Measurements from ENCODE around the gene SLC9C1. TPM values are rescaled to one million over a fixed set of nuclear protein-coding genes. Genes with fewer than 3 reads are reported as not detected.

The SLC9C1 gene
- polyA plus RNA-seq, 1 donor from 2014 or later = not detected

DNA sequence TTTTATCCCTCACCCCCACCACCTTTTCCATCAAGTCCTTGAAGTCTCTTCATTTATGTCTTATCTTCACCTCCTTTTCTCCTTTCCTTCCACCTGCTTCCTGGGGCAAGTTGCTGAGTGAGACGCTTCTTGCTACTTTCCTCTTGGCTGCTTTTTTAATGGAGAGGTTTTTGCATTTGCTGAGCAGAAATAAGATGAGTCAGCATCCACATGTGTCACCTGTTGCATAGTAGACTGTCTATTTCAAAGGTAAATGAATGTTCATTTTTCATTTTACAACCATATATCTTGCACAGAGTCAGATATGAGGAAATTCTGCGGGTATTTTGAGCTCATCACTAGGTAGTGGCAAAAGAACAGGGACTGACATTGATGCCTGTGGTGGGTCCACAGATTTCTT, 189.2 kb downstream of the SLC9C1 start:
- Mint-ChIP-seq H3K4me1 (no peaks in the 10 kb centered on the region), H3K9me3 (no peaks in the 10 kb centered on the region), H3K4me3 (no peak overlapping the region), H3K27ac (no peak overlapping the region), H3K36me3 (no peaks in the 10 kb centered on the region), H3K27me3 (peaks cover 1% of the 10 kb centered on the region)

DNA sequence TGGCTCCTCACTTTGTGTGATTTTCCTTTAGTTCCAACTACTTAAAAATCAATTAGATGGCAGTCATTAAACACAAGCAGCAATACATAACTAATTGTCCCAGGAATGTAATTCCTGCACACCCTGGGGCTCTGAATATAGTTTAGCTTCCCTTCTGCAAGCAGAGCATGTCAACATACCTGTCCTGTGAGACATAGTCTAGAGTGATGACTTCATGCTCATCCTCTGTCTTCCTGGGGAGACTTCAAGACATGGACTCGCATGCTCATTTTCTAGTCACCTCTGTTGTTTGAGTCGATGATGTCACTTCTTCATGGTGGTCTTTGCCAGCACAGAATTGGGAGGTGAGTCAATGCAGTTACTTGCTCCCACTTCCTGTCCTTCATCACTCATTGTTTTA, 192.1 kb downstream of the SLC9C1 start:
- Mint-ChIP-seq H3K4me1 (no peaks in the 10 kb centered on the region), H3K36me3 (no peaks in the 10 kb centered on the region), H3K9me3 (no peaks in the 10 kb centered on the region), H3K4me3 (no peak overlapping the region), H3K27ac (no peak overlapping the region), H3K27me3 (no peaks in the 10 kb centered on the region)

DNA sequence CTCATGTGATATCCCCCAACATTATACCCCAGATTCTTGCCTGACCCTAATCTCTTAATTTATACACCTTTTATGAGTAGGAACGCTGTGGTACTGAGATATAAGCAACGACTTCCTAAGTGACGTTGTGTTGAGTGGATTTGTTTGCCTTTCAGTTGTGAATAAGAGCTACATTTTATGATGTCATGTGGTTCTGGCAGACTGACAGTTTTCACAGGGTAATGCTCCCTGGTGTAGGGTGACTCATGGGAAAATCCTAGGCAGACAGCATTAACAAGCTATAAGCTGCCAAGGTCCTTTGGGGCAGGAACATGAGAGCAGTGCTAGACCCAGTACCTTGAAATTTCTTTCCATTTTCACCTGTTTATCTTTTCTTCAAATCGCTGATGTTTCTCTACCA, 196.6 kb downstream of the SLC9C1 start:
- Mint-ChIP-seq H3K4me1 (peaks cover 9 to 12% (median 10%) of the 10 kb centered on the region in 3 donors), H3K36me3 (no peaks in the 10 kb centered on the region), H3K9me3 (no peaks in the 10 kb centered on the region), H3K4me3 (no peak overlapping the region), H3K27ac (no peak overlapping the region), H3K27me3 (no peaks in the 10 kb centered on the region)

DNA sequence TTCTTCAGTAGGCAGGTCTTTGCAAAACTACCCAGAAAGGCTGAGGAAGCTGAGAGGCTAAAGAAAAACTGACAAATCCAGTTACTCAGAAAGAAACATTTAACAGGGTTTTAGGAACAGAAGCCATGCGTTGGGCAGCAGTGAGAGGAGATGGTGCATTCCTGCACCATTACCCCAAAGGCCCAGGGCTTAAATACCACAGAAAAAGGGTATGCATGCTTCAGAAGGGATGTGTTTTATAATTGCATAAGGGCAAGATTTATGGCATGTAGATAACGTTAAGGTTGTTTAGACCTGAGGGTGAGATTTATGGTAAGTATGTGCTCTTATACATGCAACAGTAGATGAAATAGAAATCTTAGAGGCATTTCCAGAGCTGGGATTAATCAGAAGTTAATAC, 197.8 kb downstream of the SLC9C1 start:
- H3K4me1 Mint-ChIP-seq = peaks cover 11 to 17% (median 12%) of the 10 kb centered on the region in 3 donors
- H3K36me3 Mint-ChIP-seq = no peaks in the 10 kb centered on the region
- H3K27ac Mint-ChIP-seq = no peak overlapping the region
- H3K9me3 Mint-ChIP-seq = no peaks in the 10 kb centered on the region
- H3K27me3 Mint-ChIP-seq = no peaks in the 10 kb centered on the region
- no peak overlapping the region for H3K4me3 Mint-ChIP-seq

DNA sequence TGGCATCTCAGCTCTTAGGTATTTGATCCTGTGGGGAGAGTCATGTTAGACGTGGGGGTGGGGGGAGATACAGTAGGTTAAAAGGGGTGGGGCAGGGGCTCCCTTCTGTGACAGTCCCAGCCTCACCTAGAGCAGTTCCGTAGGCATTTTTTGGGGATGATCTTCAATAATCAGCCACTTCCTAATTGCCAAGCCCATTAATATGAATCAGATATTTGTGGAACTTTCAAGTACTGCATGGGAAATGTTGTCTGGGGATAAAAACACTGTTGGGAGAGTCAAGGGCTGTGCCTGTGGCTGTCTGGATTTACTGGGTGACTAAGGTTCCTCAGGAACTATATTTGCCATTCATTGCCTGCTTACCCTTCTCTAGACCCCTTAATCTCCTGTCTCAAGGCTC, 198.3 kb downstream of the SLC9C1 start:
- no peaks in the 10 kb centered on the region for H3K27me3 Mint-ChIP-seq
- no peak overlapping the region for H3K4me3 Mint-ChIP-seq
- H3K9me3 Mint-ChIP-seq = no peaks in the 10 kb centered on the region
- H3K27ac Mint-ChIP-seq = no peak overlapping the region
- peaks cover 12 to 21% (median 15%) of the 10 kb centered on the region in 3 donors for H3K4me1 Mint-ChIP-seq
- H3K36me3 Mint-ChIP-seq = no peaks in the 10 kb centered on the region

DNA sequence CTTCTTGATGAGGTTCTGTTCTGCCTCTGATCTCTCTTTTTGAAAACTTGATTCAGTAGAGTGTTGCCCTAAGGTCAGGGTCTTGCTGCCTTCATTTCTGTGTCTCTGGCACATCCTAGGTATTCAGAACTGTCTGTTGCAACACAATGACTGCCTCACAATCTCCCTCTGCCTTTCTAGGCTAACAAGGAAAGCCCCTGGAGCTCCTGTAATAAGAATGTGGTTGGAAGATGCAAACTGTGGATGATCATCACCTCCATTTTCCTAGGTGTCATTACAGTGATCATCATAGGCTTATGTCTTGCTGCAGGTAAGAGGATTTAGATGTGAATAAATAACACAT, 200.9 kb downstream of the SLC9C1 start:
- Mint-ChIP-seq H3K27ac (no peak overlapping the region), H3K4me1 (peaks cover 12 to 24% (median 15%) of the 10 kb centered on the region in 3 donors), H3K36me3 (peaks cover 2% of the 10 kb centered on the region), H3K27me3 (peaks cover 12% of the 10 kb centered on the region), H3K9me3 (no peaks in the 10 kb centered on the region), H3K4me3 (peak overlapping the region in 1 of 4 donors; percentile 41)

DNA sequence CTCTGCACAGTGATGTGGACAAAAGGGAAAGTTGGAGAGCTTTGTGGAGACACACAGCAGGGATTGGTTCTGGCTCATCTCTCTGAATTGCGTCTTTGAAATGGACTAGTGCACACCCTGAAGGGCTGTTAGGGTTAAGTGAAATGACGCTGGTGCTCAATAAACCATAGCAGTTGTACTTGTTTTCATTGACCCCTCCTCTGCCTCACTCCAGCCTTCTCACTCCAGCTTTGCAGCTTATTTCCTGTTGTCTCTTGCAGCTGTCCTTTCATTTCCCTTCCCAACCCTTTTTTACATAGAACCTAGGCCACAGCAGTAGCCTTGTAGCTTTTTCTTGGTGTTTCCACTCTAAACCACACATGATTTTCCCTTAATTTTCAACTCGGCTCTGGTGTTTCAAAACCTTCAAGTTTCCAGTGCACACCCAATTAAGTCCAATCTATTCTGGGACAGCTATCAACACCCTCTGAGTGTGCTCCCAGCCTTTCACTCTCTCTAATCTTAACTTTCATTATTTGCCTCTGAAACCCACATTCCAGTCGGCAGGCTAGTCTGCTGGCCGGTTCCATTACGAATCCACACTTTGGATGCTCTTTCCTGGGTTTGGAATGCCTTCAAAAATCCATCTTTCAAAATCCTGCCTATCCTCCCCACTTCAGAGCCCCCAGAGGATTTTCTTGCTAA, 201.4 kb downstream of the SLC9C1 start:
- Mint-ChIP-seq H3K36me3 (peaks cover 2% of the 10 kb centered on the region), H3K27me3 (peaks cover 12% of the 10 kb centered on the region), H3K4me1 (peaks cover 12 to 24% (median 15%) of the 10 kb centered on the region in 3 donors), H3K27ac (no peak overlapping the region), H3K4me3 (peak overlapping the region in 2 of 4 donors; percentile 50 to 56), H3K9me3 (no peaks in the 10 kb centered on the region)

DNA sequence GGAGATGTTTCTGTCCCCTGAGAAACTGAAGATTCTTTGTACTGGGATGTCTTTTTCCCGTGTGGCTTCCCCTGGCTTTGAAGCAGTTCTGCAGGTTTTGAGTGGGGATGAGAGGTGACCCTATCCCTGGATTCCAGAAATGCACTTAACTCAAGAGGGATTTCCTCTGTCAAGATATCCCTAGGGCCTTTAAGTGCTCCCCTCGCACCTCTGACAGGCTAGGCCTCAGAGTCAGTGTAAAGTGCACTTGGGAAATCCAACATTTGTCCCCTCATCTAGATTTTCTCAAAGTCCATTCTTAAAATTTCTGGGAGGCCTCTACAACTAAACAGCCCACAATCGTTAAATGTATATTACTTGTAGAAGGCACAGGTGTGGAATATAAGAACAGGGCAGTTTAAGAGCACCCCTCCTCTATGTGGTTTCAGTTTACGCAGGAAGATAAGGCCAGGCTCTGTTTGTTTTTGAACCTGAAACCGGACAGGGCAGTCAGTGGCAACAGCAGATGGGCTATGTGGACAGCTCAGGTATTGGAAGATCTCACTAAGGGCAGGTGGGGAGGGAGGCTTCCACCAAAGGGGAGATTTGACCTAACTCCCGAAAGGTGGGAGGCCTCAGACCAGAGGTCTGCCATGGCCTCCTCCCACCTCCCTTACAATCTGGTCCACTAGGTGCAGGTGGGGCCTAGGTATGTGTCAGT, 203.0 kb downstream of the SLC9C1 start:
- Mint-ChIP-seq H3K9me3 (no peaks in the 10 kb centered on the region), H3K27me3 (peaks cover 20% of the 10 kb centered on the region), H3K27ac (peak overlapping the region in 1 of 3 donors; percentile 3), H3K4me3 (no peak overlapping the region), H3K4me1 (peaks cover 14 to 28% (median 18%) of the 10 kb centered on the region in 3 donors), H3K36me3 (peaks cover 2% of the 10 kb centered on the region)

Other genes starting within 250 kb of the SLC9C1 start
- gene C3orf52, start 207.8 kb downstream of the SLC9C1 start, polyA plus RNA-seq = 0.50 TPM
- 34.0 TPM for gene GCSAM, start 161.0 kb downstream of the SLC9C1 start, polyA plus RNA-seq
- gene CD200, start 38.9 kb upstream of the SLC9C1 start, polyA plus RNA-seq = 40.9 TPM
- 85.4 TPM for gene BTLA, start 205.3 kb upstream of the SLC9C1 start, polyA plus RNA-seq

Measured in IgD-negative memory B cell (primary cell).